Mesothelial cell of epicardium (in vitro differentiated cells): ENCODE results near the gene EID1. TPM values are rescaled to one million over a fixed set of nuclear protein-coding genes. Genes with fewer than 3 reads are reported as not detected.
"Not testable (repeated sequence)": the region's sequence is repeated elsewhere in the genome, so short reads cannot be mapped to it uniquely, and the experiment has no call there.

Source experiments
- DNase-seq, 2 experiments: peaks; one replicate each; pipeline ENCODE4 v3.0.0; 2021; ENCODE audit warnings: low spot score in 2 of 2; ENCODE audit not compliant: unreplicated experiment in 2 of 2
- H3K27ac Mint-ChIP-seq: 2 replicates; pipeline ENCODE4 v1.8.0; 2021; ENCODE audit warnings: mixed read lengths
- H3K27me3 Mint-ChIP-seq: 2 replicates; pipeline ENCODE4 v1.8.0; 2021; ENCODE audit warnings: low read depth, mixed read lengths
- H3K36me3 Mint-ChIP-seq: 2 replicates; pipeline ENCODE4 v1.8.0; 2021; ENCODE audit warnings: mixed read lengths
- H3K4me1 Mint-ChIP-seq: 2 replicates; pipeline ENCODE4 v1.8.0; 2021; ENCODE audit warnings: mixed read lengths
- H3K4me3 Mint-ChIP-seq: 2 replicates; pipeline ENCODE4 v1.8.0; 2021; ENCODE audit warnings: mild to moderate bottlenecking, moderate library complexity, mixed read lengths
- H3K9me3 Mint-ChIP-seq: 2 replicates; pipeline ENCODE4 v1.8.0; 2021; ENCODE audit warnings: mixed read lengths
- CTCF ChIP-seq: fragments of 200-600 bp; sonication (generic); IDR thresholded peaks from one replicate; pipeline ENCODE4 v1.5.0; 2021; ENCODE audit warnings: antibody characterized with exemption; ENCODE audit not compliant: unreplicated experiment
- total RNA-seq: library from RNA; stranded (reverse); gene quantifications from 3 replicates; pipeline ENCODE4 v1.2.1, GENCODE V29; 2021

EID1 gene
- total RNA-seq, 1 donor from 2014 or later = 139 TPM

- no peak for TF ChIP-seq CTCF
- H3K4me3 Mint-ChIP-seq = no peak overlapping the region
- H3K27me3 Mint-ChIP-seq = peaks cover 1% of the 10 kb centered on the region
- no peaks in the 10 kb centered on the region for H3K9me3 Mint-ChIP-seq
- no peak overlapping the region for H3K27ac Mint-ChIP-seq
- peaks cover 22% of the 10 kb centered on the region for H3K4me1 Mint-ChIP-seq
- DNase-seq = no peak
- no peaks in the 10 kb centered on the region for H3K36me3 Mint-ChIP-seq
Observed at GRCh38 chr15:48898446-48898845, 20.5 kb downstream of the EID1 start.

DNA sequence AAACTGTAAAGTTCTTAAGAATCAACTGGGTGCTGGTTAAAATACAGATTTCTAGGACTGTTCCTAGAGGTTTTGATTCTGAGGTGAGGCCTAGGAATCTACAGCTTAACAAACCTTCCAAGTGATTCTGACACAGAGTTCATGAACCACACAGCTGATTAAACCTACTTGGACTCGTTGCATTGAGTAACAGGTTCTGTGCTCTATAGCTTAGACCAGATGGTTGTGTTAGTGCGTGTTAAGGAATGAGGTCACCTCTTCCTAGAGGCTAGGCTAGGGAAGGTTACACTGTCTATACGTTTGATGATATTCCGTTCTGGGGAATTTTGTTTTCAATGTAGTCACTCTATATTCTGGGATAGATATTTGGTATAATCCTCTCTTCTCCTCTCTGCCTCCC lies 21.9 kb downstream of the EID1 start:
- no peaks in the 10 kb centered on the region for H3K9me3 Mint-ChIP-seq
- no peak overlapping the region for H3K27ac Mint-ChIP-seq
- no peak overlapping the region for H3K4me3 Mint-ChIP-seq
- peaks cover 1% of the 10 kb centered on the region for H3K27me3 Mint-ChIP-seq
- no peak for DNase-seq
- H3K4me1 Mint-ChIP-seq = peaks cover 22% of the 10 kb centered on the region
- TF ChIP-seq CTCF = no peak
- H3K36me3 Mint-ChIP-seq = no peaks in the 10 kb centered on the region

DNA sequence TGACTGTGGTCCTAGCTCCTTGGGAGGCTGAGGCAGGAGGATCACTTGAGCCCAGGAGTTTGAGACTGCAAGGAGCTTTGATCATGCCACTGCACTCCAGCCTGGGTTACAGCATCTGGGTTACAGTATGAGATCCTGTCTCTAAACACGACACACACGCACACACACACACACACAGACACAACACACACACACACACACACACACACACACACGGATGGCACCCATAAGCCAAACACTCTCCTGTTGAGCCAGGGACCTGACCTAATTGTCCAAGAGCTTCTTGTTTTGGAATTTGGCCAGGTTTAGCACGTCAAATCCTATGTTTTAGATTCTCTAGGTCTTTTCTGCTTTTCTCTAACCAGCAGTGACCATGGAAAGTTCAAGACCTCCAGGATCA lies 26.8 kb downstream of the EID1 start:
- Mint-ChIP-seq H3K4me1 (no peaks in the 10 kb centered on the region), H3K4me3 (no peak overlapping the region), H3K36me3 (no peaks in the 10 kb centered on the region), H3K27ac (no peak overlapping the region), H3K27me3 (peaks cover 4% of the 10 kb centered on the region), H3K9me3 (peaks cover 15% of the 10 kb centered on the region)
- DNase-seq = no peak
- TF ChIP-seq CTCF = no peak

DNA sequence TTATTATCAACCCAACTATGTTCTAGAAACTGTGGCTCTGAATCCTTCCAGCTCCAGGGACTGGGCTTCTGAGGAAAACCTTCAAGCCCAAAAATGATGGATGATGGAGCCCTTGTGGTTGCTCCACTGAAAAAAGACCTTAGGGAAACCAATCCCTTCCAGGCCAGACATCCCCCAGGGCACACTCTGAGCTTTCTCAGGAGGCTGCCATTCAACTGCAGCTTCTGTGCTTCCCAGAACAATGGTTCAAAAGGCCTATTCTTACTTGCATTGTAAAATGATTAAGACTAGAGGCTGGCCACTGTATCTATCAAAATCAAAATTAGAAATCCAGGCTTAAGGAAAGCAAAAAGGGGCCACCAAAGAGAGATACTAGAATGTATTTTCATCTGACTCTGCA lies 27.3 kb downstream of the EID1 start:
- TF ChIP-seq CTCF = no peak
- no peak overlapping the region for H3K4me3 Mint-ChIP-seq
- peaks cover 18% of the 10 kb centered on the region for H3K9me3 Mint-ChIP-seq
- peaks cover 7% of the 10 kb centered on the region for H3K27me3 Mint-ChIP-seq
- no peak overlapping the region for H3K27ac Mint-ChIP-seq
- DNase-seq = no peak
- H3K4me1 Mint-ChIP-seq = no peaks in the 10 kb centered on the region
- H3K36me3 Mint-ChIP-seq = no peaks in the 10 kb centered on the region

GRCh38 chr15:48905847-48906246 lies 27.9 kb downstream of the EID1 start:
- peaks cover 24% of the 10 kb centered on the region for H3K9me3 Mint-ChIP-seq
- no peaks in the 10 kb centered on the region for H3K4me1 Mint-ChIP-seq
- no peak overlapping the region for H3K4me3 Mint-ChIP-seq
- no peaks in the 10 kb centered on the region for H3K36me3 Mint-ChIP-seq
- H3K27ac Mint-ChIP-seq = no peak overlapping the region
- TF ChIP-seq CTCF = no peak
- DNase-seq = no peak
- H3K27me3 Mint-ChIP-seq = peaks cover 14% of the 10 kb centered on the region

- H3K27me3 Mint-ChIP-seq = peaks cover 28% of the 10 kb centered on the region
- not testable (repeated sequence) for H3K27ac Mint-ChIP-seq, H3K36me3 Mint-ChIP-seq, DNase-seq, H3K4me3 Mint-ChIP-seq, H3K4me1 Mint-ChIP-seq
- peaks cover 30% of the 10 kb centered on the region for H3K9me3 Mint-ChIP-seq
Observed at GRCh38 chr15:48909313-48909712, 31.4 kb downstream of the EID1 start.

- not testable (repeated sequence) for H3K36me3 Mint-ChIP-seq, H3K27ac Mint-ChIP-seq, H3K4me3 Mint-ChIP-seq, DNase-seq, H3K4me1 Mint-ChIP-seq
- Mint-ChIP-seq H3K27me3 (peaks cover 28% of the 10 kb centered on the region), H3K9me3 (peaks cover 30% of the 10 kb centered on the region)
Observed at GRCh38 chr15:48910554-48910953, 32.6 kb downstream of the EID1 start.
